ENCODE data around the gene CROT.
"Not testable (repeated sequence)": the region's sequence is repeated elsewhere in the genome, so short reads cannot be mapped to it uniquely, and the experiment has no call there.

Gene CROT, protein sequence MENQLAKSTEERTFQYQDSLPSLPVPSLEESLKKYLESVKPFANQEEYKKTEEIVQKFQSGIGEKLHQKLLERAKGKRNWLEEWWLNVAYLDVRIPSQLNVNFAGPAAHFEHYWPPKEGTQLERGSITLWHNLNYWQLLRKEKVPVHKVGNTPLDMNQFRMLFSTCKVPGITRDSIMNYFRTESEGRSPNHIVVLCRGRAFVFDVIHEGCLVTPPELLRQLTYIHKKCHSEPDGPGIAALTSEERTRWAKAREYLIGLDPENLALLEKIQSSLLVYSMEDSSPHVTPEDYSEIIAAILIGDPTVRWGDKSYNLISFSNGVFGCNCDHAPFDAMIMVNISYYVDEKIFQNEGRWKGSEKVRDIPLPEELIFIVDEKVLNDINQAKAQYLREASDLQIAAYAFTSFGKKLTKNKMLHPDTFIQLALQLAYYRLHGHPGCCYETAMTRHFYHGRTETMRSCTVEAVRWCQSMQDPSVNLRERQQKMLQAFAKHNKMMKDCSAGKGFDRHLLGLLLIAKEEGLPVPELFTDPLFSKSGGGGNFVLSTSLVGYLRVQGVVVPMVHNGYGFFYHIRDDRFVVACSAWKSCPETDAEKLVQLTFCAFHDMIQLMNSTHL

GRCh38 chr7:87345166-87345927, at the start of gene CROT:
TSS of gene CROT (plus strand) at chr7:87345664. CDS start at chr7:87349069, 3,405 bp downstream.
- DNase-seq (ENCODE audit: low spot score) = peak; percentile 81

GRCh38 chr7:87300756-87301155, 44.7 kb upstream of the CROT start:
- DNase-seq (ENCODE audit: low spot score) = no peak

- DNase-seq (ENCODE audit: low spot score) = no peak
Observed at GRCh38 chr7:87310790-87311419, 34.6 kb upstream of the CROT start.

DNA sequence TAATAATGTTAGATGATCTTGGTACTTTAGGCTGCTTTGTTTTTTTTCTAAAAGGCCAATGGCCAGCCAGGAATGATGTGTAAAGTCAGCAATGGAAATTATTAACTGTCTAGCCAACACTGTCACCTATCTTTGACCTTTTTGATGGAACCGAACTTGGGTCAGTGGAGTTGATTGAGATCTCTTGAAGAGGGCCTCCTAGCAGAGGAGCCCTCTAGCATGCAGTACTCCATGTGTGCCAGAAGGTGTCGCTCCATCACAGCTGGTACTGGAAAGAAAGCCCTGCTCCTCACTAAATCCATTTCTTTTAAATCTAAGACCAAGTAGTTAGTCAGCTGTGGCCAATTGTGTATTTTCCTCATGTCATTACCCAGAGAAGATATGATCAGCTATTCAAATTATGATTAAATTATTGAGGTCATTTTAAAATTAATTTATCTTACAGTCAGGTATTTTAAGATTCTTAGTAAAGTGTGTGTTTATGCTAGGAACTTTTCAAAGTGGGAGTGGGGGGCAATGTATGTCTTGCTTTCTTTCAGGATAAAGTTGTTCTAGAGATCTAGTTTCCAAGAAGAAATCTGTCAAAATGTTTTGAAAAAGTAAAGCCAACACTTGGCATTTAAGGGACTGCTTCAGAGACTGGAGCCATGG, 33.1 kb upstream of the CROT start:
- peak; percentile 86 for DNase-seq (ENCODE audit: low spot score)

- DNase-seq (ENCODE audit: low spot score) = no peak
Observed at GRCh38 chr7:87316097-87316700, 29.3 kb upstream of the CROT start.

DNA sequence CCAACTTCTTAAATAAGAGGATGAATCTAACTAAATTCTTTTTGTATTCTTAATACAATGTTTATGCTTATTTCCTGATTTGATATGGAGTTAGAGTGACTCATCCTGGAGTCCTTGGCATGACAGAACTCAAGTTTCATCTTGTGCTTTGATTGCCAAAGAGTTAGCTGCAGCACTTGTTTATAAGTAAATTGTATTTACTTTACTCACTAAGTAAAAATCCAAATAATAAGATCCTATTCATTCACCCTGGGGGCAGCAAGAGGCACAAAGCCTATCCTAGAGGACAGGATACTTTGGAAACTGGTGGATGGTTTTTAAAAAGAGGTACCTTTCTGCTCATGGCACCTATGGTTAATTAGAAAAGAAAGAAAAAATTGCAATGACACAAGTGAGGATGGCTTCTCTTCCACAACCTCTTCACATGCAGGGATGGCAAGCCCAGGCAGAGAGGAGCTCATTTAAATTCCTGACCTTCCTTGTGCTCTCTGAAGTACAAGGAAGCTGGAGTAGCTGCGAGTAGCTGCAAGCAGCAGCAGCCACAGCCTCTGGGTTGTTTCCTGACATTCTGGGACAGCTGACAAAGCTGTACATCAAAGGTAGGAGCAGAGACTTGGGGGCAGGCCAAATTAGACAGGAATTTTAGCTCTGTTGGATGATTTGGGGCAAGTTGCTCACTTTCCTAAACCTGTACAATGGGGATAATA, 28.5 kb upstream of the CROT start:
- DNase-seq (ENCODE audit: low spot score) = peak; percentile 88

GRCh38 chr7:87317691-87318245, 27.7 kb upstream of the CROT start:
- DNase-seq (ENCODE audit: low spot score) = no peak

DNA sequence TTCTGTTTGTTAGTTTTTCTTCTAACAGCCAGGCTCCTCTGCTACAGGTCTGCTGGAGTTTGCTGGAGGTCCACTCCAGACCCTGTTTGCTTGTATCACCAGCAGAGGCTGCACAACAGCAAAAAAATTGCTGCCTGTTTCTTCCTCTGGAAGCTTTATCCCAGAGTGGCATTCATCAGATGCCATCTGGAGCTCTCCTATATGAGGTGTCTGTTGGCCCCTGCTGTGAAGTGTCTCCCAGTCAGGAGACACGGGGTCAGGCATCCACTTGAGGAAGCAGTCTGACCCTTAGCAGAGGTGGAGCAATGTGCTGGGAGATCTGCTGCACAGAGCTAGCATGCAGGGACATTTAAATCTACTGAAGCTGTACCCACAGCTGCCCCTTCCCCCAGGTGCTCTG, 26.7 kb upstream of the CROT start:
- DNase-seq (ENCODE audit: low spot score) = no peak

- not testable (repeated sequence) for DNase-seq (ENCODE audit: low spot score)
Observed at GRCh38 chr7:87319154-87319581, 26.3 kb upstream of the CROT start.

DNA sequence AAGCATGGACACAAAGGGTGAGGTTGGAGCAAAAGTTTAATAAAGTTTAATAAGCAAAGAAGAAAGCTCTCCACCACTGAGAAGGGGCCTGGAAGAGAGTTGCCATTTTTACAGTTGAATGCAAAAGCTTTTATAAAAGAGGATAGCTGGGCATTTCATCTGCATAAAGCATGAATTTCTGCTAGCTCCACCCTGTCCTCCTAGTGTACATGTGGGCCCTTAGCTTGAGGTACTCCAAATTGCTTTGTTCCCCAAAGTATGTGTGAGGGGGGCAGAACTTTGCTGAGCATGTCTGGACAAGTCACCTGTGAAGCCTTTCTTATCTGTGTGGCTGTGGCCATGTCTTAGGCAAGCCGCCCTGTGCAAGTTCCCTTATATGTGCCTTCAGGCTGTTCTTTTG, 22.6 kb upstream of the CROT start:
- no peak for DNase-seq (ENCODE audit: low spot score)

GRCh38 chr7:87325576-87326370, 19.7 kb upstream of the CROT start:
- DNase-seq (ENCODE audit: low spot score) = no peak

DNA sequence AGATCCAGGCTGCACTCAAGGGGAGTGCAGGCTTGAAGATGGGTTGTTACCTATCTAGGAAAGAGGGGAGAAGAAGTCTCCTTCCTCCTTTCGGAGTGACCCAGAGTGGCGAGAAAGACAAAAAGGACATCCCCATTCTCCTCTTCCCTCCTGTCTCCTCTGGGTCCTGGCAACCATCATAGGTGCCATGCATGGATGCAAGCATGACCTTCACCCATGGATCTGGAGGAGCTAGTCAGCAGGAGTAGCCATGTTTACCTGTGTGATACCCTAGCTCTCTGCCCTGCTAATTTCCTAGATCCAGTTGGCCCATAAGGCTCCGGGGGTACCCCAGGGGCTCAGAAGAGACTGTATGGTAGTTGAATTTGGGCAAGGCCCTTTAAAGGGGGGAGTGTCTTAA, 17.2 kb upstream of the CROT start:
- DNase-seq (ENCODE audit: low spot score) = no peak

DNA sequence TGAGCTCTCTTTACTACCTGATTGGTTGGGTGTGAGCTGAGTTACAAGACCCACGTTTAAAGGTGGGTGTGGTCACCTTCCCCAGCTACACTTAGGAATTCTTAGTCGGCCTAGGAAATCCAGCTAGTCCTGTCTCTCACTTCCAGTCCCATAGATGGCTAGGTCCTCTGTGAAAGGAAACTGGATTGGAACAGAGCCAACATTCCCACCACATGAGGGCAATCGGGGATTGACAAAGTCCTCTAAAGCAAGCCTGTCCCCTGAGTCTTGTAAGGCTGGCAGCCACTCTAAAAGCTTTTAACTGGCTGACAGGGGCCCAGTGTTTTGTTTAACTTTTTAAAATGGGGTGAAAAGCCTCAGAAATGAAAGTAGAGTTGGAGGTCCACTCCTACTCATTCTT, 15.1 kb upstream of the CROT start:
- no peak for DNase-seq (ENCODE audit: low spot score)

GRCh38 chr7:87330942-87331341, 14.5 kb upstream of the CROT start:
- DNase-seq (ENCODE audit: low spot score) = no peak

DNA sequence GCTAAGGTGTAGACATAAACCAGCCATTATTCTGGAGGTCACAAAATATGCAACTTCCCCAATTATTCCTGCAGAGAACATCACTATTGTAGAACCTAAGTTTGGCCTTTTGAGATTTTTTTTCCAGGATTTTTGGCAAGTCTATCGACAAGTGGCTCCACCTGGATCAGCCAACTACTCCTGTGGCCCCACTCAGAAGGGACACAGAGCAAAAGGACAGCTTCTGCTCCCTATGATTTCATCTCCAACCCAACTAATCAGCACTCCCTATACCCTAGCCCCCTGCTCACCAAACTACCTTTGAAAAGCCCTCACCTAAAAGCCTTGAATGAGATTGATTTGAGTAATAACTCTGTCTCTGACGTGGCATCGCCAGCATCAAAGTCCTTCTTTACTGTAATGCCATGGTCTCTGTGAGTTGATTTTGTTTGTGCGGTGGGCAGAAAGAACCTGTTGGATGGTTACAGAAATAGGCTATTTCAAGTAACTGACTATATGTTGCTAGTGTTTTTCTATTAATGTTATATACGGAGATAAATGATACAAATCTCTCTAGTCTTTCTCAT, 13.7 kb upstream of the CROT start:
- DNase-seq (ENCODE audit: low spot score) = no peak

- no peak for DNase-seq (ENCODE audit: low spot score)
Observed at GRCh38 chr7:87332321-87332720, 13.1 kb upstream of the CROT start.

DNA sequence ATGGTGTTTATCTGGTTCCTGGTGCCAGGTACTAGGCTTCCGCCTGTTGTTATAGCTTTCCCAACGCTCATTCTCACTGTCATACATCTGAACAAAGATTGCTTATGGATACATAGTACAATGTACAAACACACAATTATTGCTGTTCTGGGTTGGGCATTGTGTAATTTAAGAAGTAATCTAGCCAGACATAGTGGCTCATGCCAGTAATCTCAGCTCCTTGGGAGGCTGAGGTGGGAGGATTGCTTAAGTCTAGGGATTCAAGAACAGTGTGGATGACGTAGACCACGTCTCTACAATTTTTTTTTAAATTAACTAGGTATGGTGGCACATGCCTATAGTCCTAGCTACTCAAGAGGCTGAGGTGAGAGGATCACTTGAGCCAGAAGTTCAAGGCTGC, 9.3 kb upstream of the CROT start:
- no peak for DNase-seq (ENCODE audit: low spot score)

DNA sequence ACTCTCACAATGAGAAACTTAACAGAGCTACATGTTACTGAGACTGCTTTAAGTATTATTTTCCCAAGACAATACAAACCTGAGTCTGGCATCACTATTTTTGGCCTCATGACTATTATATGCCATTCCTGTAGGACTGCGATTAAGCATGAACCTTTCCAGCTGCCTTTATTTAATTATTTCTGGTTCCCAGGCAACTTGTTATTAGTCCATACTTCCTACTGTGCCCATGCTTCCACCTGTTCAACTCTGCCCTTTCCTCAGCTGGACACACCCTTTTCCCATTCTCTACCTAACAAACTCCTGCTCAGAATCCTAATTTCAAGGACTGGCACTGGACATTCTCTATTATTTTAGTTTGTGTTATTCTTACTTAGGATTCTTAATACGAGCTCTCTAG, 8.1 kb upstream of the CROT start:
- DNase-seq (ENCODE audit: low spot score) = no peak

DNA sequence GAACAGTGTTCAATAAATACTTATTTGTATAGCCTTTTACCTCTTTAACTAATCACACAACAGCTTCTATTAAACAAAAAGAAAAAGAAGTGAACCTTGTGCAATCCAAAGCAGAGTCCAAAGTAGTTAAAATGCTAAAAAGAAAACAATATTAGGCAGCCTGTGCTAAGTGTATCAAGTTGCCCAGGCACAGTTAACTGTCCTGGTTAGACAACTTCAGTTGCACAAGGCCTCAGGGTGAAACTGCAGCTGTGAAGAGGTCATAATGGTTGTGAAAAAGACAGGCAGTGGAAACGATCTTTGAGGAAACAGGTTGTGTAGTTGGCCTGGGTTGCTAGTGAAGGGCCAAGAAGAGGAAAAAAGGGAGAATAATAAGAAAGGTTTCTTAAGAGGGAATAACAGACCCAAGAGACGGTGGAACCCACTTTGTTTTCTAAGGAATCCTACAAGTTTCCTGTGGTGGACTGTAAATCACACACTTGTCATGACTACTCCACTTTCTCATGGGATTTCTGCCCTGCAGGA, 6.0 kb upstream of the CROT start:
- DNase-seq (ENCODE audit: low spot score) = no peak

Data from COLO829 (cell line).